GM18951 (cell line): ENCODE measurements around the gene TBC1D4.

Source experiments
- POLR2A ChIP-seq: IDR thresholded peaks from 4 replicates; pipeline ENCODE4 v1.6.1; 2011; ENCODE audit warnings: mild to moderate bottlenecking; ENCODE audit not compliant: insufficient read length, insufficient read depth; ENCODE audit errors: extremely low read depth
- in situ Hi-C: fragments of 300-500 bp; cut with MboI; formaldehyde crosslinking; loops from one replicate; pipeline ENCODE4 v1.12.0; 2022; ENCODE audit warnings: low sequenced_read_pairs, mixed read lengths, inconsistent platforms; ENCODE audit not compliant: unreplicated experiment

TBC1D4 gene

GRCh38 chr13:75393839-75394520, 88.0 kb downstream of the TBC1D4 start:
- in situ Hi-C loops: no loop called here
- TF ChIP-seq POLR2A: no peak

GRCh38 chr13:75391432-75392100, 90.4 kb downstream of the TBC1D4 start:
- TF ChIP-seq POLR2A: no peak
- in situ Hi-C loops: no loop called here

DNA sequence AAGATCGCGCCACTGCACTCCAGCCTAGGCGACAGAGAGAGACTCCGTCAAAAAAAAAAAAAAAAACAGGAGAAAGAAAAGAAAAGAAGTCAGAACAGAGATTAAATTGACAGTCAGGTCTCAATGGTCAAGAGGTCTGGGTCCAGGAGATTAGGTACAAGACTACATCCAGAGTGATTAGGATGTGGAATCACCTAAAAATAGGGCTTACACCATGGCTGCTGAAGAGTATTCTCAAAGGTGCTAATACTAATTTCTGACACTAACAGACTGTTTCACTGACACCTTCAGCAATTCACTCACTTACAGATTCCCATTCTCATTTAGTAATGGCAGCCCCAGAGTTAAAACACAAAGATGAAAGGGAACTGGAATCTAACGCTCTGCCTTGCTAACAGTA, 91.7 kb downstream of the TBC1D4 start:
- no peak for TF ChIP-seq POLR2A
- in situ Hi-C loops: no loop called here

DNA sequence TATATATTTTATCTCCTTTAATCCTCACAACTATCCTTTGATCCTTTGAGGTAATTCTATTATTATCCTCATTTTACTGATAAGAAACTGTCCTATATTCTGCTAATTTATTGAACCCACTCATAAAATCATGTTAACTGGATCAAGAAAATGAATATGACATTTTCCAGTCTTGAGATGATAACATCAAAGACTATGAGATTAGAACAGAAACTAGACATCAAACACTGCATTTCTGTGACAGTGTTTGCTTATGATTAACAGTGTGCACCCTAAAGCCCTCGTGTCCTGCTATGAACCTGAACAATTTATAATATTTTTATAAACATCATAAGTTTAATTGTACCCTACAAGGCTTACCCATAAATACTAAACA, 96.3 kb downstream of the TBC1D4 start:
- in situ Hi-C loops: no loop called here
- no peak for TF ChIP-seq POLR2A

DNA sequence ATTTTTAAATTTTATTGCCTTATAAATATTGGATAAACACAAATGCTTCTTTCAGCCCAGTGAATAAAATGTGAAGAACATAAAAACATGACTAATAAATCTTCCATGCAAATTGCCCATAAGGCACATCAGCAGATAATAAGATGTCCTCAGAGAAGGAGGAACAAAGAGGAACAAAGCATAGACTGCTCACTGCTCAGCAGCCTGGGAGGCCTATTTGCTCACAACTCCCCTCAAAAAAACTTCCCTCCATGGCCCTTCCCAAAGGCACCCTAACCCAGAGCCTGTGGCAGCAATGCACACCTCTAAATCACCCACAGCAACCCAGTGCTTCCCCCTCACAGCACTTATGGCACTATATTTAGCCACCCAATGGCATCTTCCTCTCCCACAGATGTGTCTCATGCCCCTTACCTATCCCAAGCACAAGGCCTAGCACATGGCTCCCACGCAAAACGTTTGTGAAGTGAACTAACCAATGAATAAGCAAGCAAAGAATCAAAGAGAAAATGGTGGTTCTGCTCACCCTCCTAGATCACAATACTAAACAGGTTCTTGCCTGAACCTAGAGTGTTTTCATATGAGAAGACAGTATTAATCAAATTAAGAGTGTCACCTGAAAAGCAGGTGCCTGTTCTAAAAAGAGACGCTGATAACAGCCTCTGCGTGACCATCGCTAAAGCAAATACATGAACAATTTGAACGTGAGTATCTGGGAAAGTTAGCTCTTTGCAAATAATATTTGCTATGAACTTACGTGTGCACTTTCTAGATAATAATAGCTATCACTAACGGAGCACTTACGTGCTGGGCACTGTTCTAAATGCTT, 96.9 kb downstream of the TBC1D4 start:
- in situ Hi-C loops: no loop called here
- no peak for TF ChIP-seq POLR2A

DNA sequence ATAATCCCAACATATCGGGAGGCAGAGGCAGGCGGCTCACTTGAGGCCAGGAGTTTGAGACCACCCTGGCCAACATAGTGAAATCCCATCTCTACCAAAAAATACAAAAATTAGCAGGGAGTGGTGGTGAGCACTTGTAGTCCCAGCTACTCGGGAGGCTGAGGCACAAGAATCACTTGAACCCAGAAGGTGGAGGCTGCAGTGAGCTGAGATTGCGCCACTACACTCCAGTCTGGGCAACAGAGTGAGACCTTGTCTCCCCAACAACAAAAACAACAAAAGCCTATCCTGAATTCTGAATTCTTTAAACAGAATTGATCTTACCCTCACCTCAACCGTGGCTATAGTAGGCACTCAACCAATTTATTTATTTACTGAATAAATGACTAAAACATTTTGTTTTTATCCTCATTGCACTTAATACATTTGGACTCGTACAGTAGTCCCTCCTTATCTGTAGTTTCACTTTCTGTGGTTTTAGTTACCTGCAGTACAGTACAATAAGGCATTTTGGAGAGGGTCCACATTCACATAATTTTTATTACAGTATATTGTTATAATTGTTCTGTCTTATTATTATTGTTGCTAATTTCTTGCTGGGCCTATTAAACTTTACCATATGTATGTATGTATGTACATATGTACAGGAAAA, 98.8 kb downstream of the TBC1D4 start:
- in situ Hi-C loops: no loop called here
- no peak for TF ChIP-seq POLR2A

GRCh38 chr13:75378301-75378700, 103.7 kb downstream of the TBC1D4 start:
- TF ChIP-seq POLR2A: no peak
- in situ Hi-C loops: no loop called here

GRCh38 chr13:75376792-75377402, 105.1 kb downstream of the TBC1D4 start:
- in situ Hi-C loops: no loop called here
- no peak for TF ChIP-seq POLR2A

GRCh38 chr13:75375329-75375728, 106.6 kb downstream of the TBC1D4 start:
- in situ Hi-C loops: no loop called here
- no peak for TF ChIP-seq POLR2A

GRCh38 chr13:75373988-75374387, 108.0 kb downstream of the TBC1D4 start:
- in situ Hi-C loops: no loop called here
- no peak for TF ChIP-seq POLR2A

- no peak for TF ChIP-seq POLR2A
- in situ Hi-C loops: no loop called here
Observed at GRCh38 chr13:75372923-75373841, 108.8 kb downstream of the TBC1D4 start.

DNA sequence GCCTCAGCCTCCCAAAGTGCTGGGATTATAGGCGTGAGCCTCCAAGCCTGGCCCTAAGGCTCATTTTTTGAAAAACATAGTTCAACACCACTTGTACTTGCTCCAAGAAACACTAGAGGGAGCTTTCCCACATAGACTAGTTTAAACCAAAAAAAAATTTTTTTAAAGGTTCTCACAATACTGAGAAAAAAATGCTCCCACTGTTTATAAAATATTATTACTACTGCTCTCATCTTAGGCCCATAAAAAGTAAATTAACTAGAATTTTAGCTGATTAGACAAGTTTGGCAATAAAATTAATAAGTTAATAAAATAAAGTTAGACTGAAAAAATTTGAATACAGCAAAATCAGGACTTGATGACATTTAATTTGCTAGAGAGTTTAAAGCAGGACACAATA, 109.5 kb downstream of the TBC1D4 start:
- TF ChIP-seq POLR2A: no peak
- in situ Hi-C loops: no loop called here
